IPS-15b (cell line): ENCODE measurements around the gene DLK2.
"Not testable (repeated sequence)": the region's sequence is repeated elsewhere in the genome, so short reads cannot be mapped to it uniquely, and the experiment has no call there.

Source experiments
- H3K27me3 ChIP-seq: one replicate; pipeline ENCODE4 v1.6.1; 2013; ENCODE audit warnings: low read length; ENCODE audit not compliant: control insufficient read depth, insufficient read depth
- H3K36me3 ChIP-seq: one replicate; pipeline ENCODE4 v1.6.1; 2013; ENCODE audit warnings: low read length; ENCODE audit not compliant: control insufficient read depth, insufficient read depth
- H3K4me1 ChIP-seq: one replicate; pipeline ENCODE4 v1.6.1; 2013; ENCODE audit warnings: mild to moderate bottlenecking, low read length; ENCODE audit not compliant: control insufficient read depth, insufficient read depth
- H3K4me3 ChIP-seq: one replicate; pipeline ENCODE4 v1.5.1; 2013; ENCODE audit warnings: low read depth, low read length
- H3K9ac ChIP-seq: one replicate; pipeline ENCODE4 v1.6.1; 2013; ENCODE audit warnings: low read depth, mild to moderate bottlenecking, low read length
- H3K9me3 ChIP-seq: one replicate; pipeline ENCODE4 v1.6.1; 2013; ENCODE audit warnings: mild to moderate bottlenecking, low read length; ENCODE audit not compliant: control insufficient read depth, insufficient read depth

DLK2 gene

DNA sequence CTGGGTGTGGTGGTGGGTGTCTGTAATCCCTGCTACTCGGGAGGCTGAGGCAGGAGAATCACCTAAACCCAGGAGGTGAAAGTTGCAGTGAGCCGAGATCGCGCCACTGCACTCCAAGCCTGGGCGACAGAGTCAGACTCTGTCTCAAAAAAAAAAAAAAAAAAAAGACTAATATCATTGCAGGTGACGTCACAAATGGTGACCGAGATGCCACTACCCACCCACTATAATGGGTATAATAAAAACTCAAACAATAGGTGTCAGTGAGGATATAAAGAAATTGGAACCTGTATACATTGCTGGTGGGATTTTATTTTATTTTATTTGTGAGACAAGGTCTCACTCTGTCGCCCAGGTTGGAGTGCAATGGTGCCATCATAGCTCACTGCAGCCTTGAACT lies 40.1 kb downstream of the DLK2 start:
- not testable (repeated sequence) for H3K9ac ChIP-seq, H3K27me3 ChIP-seq, H3K4me1 ChIP-seq, H3K4me3 ChIP-seq, H3K9me3 ChIP-seq, H3K36me3 ChIP-seq

DNA sequence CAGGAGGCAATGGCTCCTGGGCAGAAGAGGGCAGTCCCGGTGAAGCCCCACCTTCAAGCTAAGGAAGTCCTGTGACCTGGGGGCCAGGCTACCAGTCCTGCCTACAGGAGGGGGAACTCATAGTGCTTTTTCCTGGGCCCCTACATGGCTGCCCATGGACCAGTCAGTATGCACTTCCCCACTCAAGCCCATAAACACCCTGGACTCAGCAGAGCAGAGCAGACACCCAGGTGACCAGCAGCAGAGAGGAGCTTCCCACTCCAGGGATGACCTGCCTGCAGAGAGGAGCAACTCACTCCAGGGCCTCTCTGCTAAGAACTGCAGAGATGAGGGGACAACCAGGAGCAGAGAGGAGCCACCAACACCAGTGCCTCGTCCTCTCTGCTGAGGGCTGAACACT lies 42.3 kb downstream of the DLK2 start:
- Histone ChIP-seq H3K9ac (no peak overlapping the region), H3K4me1 (no peaks in the 10 kb centered on the region), H3K9me3 (no peaks in the 10 kb centered on the region), H3K4me3 (no peak overlapping the region), H3K27me3 (no peaks in the 10 kb centered on the region), H3K36me3 (no peaks in the 10 kb centered on the region)

DNA sequence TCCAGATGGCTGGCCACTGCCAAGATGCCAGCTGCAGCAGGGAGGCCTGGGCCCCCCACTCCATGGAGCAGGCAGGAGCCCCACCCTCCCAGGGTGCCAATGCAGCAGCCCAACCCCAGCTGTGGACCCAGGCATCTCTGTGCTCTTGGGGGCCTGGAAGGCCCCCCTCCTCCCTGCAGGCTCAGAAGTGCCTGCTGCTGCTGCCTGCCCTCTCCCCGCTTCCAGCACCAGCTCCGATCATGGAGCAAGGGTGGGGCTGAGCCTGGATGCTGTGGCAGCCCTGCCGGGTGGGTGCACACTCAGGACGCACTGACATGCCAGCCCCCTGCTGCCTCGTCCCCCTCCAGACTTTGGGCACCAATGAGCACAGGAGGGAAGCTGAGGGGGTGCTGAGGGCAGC lies 42.8 kb downstream of the DLK2 start:
- no peaks in the 10 kb centered on the region for H3K9me3 ChIP-seq
- no peak overlapping the region for H3K9ac ChIP-seq

DNA sequence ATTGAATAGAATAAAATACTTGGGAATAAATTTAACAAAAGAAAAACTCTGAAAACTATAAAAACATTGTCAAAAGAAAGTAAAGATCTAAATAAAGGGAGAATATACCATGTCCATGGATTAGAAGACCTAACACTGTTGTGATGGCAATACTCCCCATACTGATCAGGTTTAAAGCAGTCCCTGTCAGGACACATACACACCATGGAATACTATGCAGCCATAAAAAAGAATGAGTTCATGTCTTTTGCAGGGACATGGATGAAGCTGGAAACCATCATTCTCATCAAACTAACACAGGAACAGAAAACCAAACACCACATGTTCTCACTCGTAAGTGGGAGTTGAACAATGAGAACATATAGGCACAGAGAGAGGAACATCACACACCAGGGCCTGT lies 44.6 kb downstream of the DLK2 start:
- not testable (repeated sequence) for H3K4me3 ChIP-seq, H3K4me1 ChIP-seq, H3K9me3 ChIP-seq, H3K9ac ChIP-seq, H3K36me3 ChIP-seq, H3K27me3 ChIP-seq

More for the DNA sequence above, 42.8 kb downstream of the DLK2 start:
- Histone ChIP-seq H3K4me3 (no peak overlapping the region), H3K27me3 (no peaks in the 10 kb centered on the region), H3K36me3 (no peaks in the 10 kb centered on the region), H3K4me1 (no peaks in the 10 kb centered on the region)

DNA sequence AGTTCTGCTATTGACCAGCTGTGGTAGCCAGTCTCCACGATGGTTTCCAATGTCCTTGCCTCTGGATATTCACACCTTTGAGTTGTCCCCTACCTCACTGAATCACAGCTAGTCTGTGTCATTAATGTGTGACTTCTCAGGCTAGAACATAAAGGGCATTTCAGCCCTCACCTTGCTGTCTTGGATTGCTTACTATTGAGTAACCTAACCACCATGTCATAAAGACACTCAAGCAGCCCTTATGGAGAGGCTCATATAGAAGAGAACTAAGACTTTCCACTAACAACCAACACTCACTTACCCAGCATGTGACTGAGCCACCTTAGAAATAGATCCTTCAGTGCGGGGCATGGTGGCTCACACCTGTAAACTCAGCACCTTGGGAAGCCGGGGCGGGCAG lies 47.1 kb downstream of the DLK2 start:
- H3K4me1 ChIP-seq, result no peaks in the 10 kb centered on the region
- H3K36me3 ChIP-seq, result no peaks in the 10 kb centered on the region
- H3K4me3 ChIP-seq, result no peak overlapping the region
- H3K9me3 ChIP-seq, result no peaks in the 10 kb centered on the region
- H3K27me3 ChIP-seq, result no peaks in the 10 kb centered on the region
- H3K9ac ChIP-seq, result no peak overlapping the region

DNA sequence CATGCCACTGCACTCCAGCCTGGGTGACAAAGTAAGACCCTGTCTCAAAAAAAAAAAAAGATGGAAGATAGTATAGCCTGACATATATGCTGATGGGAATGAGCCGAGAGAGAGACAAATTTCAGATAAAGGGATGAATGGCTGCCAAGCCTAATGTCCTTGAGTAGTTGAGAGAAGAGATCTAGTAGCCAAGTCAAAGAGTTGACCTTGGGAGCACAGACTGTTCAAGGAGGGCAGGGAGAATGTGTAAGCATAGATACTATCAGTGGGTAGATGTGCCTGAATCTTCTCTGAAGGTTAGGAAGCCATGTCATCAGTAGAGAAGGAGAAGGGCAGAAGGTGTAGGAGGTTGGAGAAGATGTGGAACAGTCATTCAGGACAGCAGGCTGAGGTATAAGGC lies 48.1 kb downstream of the DLK2 start:
- Histone ChIP-seq H3K9ac (no peak overlapping the region), H3K36me3 (no peaks in the 10 kb centered on the region), H3K9me3 (no peaks in the 10 kb centered on the region), H3K4me1 (no peaks in the 10 kb centered on the region), H3K27me3 (no peaks in the 10 kb centered on the region), H3K4me3 (no peak overlapping the region)

DNA sequence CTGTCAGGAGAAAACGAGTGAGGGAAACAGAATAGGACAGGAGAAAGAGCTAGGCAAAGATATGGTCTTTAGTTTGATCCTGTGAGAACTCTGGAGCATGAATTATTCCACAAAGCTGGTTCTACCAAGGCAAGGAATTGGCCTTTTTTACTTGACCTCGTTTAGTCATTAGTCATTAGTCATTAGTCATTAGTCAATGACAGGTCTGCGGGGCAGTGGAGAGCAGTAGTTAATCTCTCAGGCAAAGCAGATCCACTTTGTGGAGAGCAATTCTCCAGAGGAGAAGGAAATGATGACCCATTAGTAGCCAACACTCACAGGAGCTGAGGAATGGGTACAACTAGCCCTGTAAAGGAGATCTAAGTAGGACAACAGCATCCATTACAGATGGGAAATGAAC lies 50.0 kb downstream of the DLK2 start:
- Histone ChIP-seq H3K4me1 (no peaks in the 10 kb centered on the region), H3K9ac (no peak overlapping the region), H3K27me3 (no peaks in the 10 kb centered on the region), H3K9me3 (no peaks in the 10 kb centered on the region), H3K36me3 (no peaks in the 10 kb centered on the region), H3K4me3 (no peak overlapping the region)

DNA sequence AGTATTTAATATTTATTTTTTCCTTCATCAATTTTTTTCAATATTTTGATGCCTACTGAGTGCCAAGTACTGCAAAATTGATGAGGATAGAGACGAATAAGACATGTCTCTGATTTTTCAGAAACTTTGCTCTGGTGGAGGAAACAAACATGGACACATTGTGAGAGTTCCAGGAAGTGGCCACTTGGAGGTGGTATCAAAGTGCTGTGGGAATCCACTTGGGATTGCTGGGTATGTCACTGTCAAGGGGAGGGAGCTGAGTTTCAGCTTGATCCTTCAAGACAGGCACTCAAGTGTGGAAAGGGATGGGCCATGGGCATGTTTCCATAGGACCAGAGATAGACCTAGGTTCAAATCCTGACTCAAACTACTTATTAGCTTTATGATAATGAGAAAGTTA lies 52.5 kb downstream of the DLK2 start:
- H3K4me3 ChIP-seq, result no peak overlapping the region
- no peaks in the 10 kb centered on the region for H3K27me3 ChIP-seq
- no peaks in the 10 kb centered on the region for H3K4me1 ChIP-seq
- no peaks in the 10 kb centered on the region for H3K9me3 ChIP-seq
- no peak overlapping the region for H3K9ac ChIP-seq
- no peaks in the 10 kb centered on the region for H3K36me3 ChIP-seq

DNA sequence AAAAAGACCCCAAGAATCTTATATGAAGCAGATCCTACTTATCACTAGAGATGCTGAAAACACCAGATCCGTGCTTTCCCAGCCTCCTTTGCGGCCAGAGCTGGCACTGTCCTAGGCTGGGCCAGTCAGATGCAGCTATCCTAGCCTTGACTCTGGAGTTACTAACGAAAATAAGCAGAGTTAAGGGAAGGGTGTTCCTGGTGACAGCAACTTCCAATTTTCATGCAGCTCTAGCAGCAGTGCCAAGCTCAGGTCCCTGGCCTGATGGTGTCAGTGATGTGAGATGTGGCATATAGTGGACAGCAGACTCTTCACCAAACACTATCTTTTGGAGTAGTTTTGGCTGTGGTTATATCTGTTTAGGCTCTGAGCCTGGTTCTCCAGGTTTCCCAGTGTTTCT lies 53.6 kb downstream of the DLK2 start:
- Histone ChIP-seq H3K9ac (no peak overlapping the region), H3K9me3 (no peaks in the 10 kb centered on the region), H3K36me3 (no peaks in the 10 kb centered on the region)

More for the DNA sequence above, 53.6 kb downstream of the DLK2 start:
- H3K27me3 ChIP-seq, result no peaks in the 10 kb centered on the region
- no peak overlapping the region for H3K4me3 ChIP-seq
- no peaks in the 10 kb centered on the region for H3K4me1 ChIP-seq
